ENCODE data around the gene TMIGD1. TPM values are rescaled to one million over a fixed set of nuclear protein-coding genes. Genes with fewer than 3 reads are reported as not detected.

The TMIGD1 gene
- total RNA-seq, 1 experiment from 2014 or later: not detected

GRCh38 chr17:30332057-30332542 is 1.8 kb downstream of the TMIGD1 start:
- H3K27ac ChIP-seq (ENCODE audit: insufficient read length, low read depth, low read length): no peak overlapping the region
- no peak overlapping the region for H4K91ac ChIP-seq (ENCODE audit: insufficient read length, low read depth, low read length)
- H2BK12ac ChIP-seq (ENCODE audit: insufficient read length, low read depth, low read length): no peak overlapping the region
- DNase-seq: no peak
- no peak overlapping the region for H4K8ac ChIP-seq (replicated peaks; ENCODE audit: insufficient read length, low read depth, low read length)
- no peaks in the 10 kb centered on the region for H3K79me2 ChIP-seq (ENCODE audit: insufficient read depth, low read length)
- no peaks in the 10 kb centered on the region for H4K20me1 ChIP-seq (ENCODE audit: control insufficient read depth, insufficient read depth, insufficient read length)
- no peaks in the 10 kb centered on the region for H3K4me1 ChIP-seq (ENCODE audit: insufficient read depth, low read length)
- no peak overlapping the region for H3K18ac ChIP-seq (ENCODE audit: insufficient read length, low read depth, low read length)
- H4K5ac ChIP-seq (ENCODE audit: insufficient read length, low read depth, low read length): no peak overlapping the region
- no peak overlapping the region for H2BK20ac ChIP-seq (ENCODE audit: low read depth, low read length, poor library complexity, severe bottlenecking)
- Mint-ChIP-seq H3K27me3 (ENCODE audit: low read depth) (0 out of 2 replicates have a peak, but pooled peaks cover 3% of the 10 kb centered on the region), H3K4me1 (0 out of 4 replicates have a peak, but pooled peaks cover 0 to 3% of the 10 kb centered on the region in 2 experiments), H3K9me3 (no peaks in the 10 kb centered on the region), H3K27ac (no peak overlapping the region), H3K4me3 (no peak overlapping the region), H3K36me3 (ENCODE audit: insufficient read depth in 1 of 3, low read depth in 3 of 3) (no peaks in the 10 kb centered on the region)
- no peak overlapping the region for H3K4ac ChIP-seq (ENCODE audit: low read depth, low read length)
- no peaks in the 10 kb centered on the region for H3K23me2 ChIP-seq (ENCODE audit: insufficient read length, low read depth, low read length, poor library complexity, severe bottlenecking)
- H3K23ac ChIP-seq (ENCODE audit: insufficient read length, low read depth, low read length): no peak overlapping the region
- H3K9ac ChIP-seq (ENCODE audit: extremely low read depth, insufficient read length, low read length): no peak overlapping the region
- no peak overlapping the region for H2AK5ac ChIP-seq (ENCODE audit: insufficient read length, low read length)
- no peak overlapping the region for H3T11ph ChIP-seq (ENCODE audit: low read length)
- H2BK5ac ChIP-seq (ENCODE audit: insufficient read length, low read length): no peak overlapping the region
- no peak overlapping the region for H2AFZ ChIP-seq (ENCODE audit: low read length)
- H3K9me3 ChIP-seq (ENCODE audit: control insufficient read depth, low read depth, low read length): no peaks in the 10 kb centered on the region
- no peak for TF ChIP-seq CTCF (conservative IDR thresholded peaks at IDR 0.05)
- WGBS (ENCODE audit: extremely low coverage, insufficient read length, low lambda C conversion rate): no CpG with 5 or more reads among the region's 4 CpGs
- no peak overlapping the region for H2BK15ac ChIP-seq (ENCODE audit: low read depth, low read length)
- no peaks in the 10 kb centered on the region for H3K79me1 ChIP-seq (ENCODE audit: insufficient read depth, low read depth, low read length, poor library complexity, severe bottlenecking)
- no peak overlapping the region for H3K4me2 ChIP-seq (ENCODE audit: insufficient read depth, insufficient read length, low read length)
- no peaks in the 10 kb centered on the region for H3K27me3 ChIP-seq (ENCODE audit: insufficient read depth, low read length)
- no peak overlapping the region for H3K14ac ChIP-seq (ENCODE audit: insufficient read depth, low read length)
- H3K56ac ChIP-seq (ENCODE audit: insufficient read length, low read depth, low read length): no peak overlapping the region
- H2BK120ac ChIP-seq (ENCODE audit: low read depth, low read length, poor library complexity, severe bottlenecking): no peak overlapping the region
